Neural progenitor cell (in vitro differentiated cells): ENCODE results near the gene NEDD9.

ENCODE experiments used
- EZH2 ChIP-seq: fragments of 200-600 bp; sonication (generic); IDR thresholded peaks from 2 replicates; pipeline ENCODE4 v1.6.1; 2017; ENCODE audit warnings: antibody characterized with exemption, mild to moderate bottlenecking, moderate library complexity
- EZH2phosphoT487 ChIP-seq: fragments of 200-600 bp; sonication (generic); IDR thresholded peaks from 2 replicates; pipeline ENCODE4 v1.6.1; 2017; ENCODE audit warnings: antibody characterized with exemption
- TF ChIP-seq, protein P1 (sequence below): fragments of 200-600 bp; sonication (generic); IDR thresholded peaks from 2 replicates; pipeline ENCODE4 v1.5.1; 2017; ENCODE audit warnings: antibody characterized with exemption, mild to moderate bottlenecking

DNA sequence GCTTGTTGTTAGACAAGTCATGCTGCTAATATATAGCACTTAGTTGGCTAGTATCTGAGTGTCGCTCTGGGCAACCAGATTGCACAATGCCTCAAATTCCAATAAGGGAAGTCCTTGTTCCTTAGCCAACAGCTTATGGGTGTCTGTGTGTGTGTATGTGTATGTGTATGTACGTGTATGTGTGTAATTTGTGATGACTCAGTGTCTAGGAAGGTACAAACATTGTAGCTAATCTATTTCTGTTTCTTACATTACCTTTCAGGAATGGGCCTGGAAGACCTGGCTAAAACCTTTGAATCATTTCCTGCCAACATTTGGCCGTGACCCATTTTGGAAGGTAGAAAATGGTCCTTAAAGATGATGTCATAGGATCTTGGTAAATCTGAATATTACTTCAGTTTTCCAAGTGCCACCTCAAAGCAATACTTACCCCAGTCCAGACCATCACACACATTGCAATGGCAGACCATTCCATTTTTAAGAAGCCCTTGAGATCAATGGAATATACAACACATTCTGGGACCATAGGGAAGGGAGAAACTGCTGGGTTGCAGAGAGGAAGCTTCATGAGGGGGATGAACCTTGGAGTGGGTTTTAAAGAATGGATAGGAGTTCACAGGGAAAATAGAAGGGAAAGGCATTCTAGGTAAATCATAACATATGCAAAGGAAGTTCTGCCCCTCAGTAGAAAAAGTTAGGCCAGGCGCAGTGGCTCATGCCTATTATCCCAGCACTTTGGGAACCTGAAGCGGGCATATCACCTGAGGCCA, 25.1 kb downstream of the NEDD9 start:
- no peak for TF ChIP-seq EZH2phosphoT487
- no peak for TF ChIP-seq EZH2
- TF ChIP-seq, protein P1, sequence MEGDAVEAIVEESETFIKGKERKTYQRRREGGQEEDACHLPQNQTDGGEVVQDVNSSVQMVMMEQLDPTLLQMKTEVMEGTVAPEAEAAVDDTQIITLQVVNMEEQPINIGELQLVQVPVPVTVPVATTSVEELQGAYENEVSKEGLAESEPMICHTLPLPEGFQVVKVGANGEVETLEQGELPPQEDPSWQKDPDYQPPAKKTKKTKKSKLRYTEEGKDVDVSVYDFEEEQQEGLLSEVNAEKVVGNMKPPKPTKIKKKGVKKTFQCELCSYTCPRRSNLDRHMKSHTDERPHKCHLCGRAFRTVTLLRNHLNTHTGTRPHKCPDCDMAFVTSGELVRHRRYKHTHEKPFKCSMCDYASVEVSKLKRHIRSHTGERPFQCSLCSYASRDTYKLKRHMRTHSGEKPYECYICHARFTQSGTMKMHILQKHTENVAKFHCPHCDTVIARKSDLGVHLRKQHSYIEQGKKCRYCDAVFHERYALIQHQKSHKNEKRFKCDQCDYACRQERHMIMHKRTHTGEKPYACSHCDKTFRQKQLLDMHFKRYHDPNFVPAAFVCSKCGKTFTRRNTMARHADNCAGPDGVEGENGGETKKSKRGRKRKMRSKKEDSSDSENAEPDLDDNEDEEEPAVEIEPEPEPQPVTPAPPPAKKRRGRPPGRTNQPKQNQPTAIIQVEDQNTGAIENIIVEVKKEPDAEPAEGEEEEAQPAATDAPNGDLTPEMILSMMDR = no peak
